22Rv1 (cell line): ENCODE results near the gene CLASP2.

Experiments
- CTCF ChIP-seq: fragments of 450-650 bp; IDR thresholded peaks from 2 replicates; pipeline ENCODE4 v1.5.1; 2017; ENCODE audit warnings: mild to moderate bottlenecking
- ZFX ChIP-seq: fragments of 450-650 bp; IDR thresholded peaks from 2 replicates; pipeline ENCODE4 v1.6.1; 2017; ENCODE audit warnings: antibody characterized with exemption, borderline replicate concordance

GRCh38 chr3:33581666-33582065, 136.4 kb downstream of the CLASP2 start:
- TF ChIP-seq CTCF, result no peak
- TF ChIP-seq ZFX, result no peak
